Stimulated activated CD8-positive, alpha-beta memory T cell treated with anti-CD3 and anti-CD28 coated beads, Interleukin-4, amount 100 ng/mL, for 1 hour (primary cell): ENCODE results near the gene DTX4.
A peak's percentile ranks its signal among the peaks of the same experiment; 100 is the strongest.

Source experiments
- DNase-seq, 2 donors: peaks; one replicate each; pipeline ENCODE4 v3.0.0-alpha.2; 2020; ENCODE audit warnings: low read depth in 2 of 2, low spot score in 1 of 2

Gene DTX4

DNA sequence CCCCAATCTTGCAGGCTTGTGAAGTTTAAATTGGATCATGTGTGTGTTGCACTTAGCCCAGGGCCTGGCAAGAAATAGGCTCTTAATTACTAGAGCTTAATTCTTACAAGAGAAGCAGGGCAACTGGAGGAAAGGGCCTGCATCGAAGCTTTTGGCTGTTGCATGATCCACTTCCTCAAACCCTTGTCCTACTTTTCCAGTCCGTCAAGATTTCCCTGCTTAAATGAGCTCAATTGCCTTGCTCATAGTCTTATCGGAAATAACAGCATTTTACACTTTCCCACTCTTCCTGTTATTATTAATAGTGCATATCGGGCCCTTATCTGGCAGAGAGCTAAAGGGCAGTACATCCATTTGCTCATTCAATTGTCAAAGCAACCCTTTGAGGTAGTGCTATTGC lies 18.1 kb downstream of the DTX4 start:
- DNase-seq, result no peak

DNA sequence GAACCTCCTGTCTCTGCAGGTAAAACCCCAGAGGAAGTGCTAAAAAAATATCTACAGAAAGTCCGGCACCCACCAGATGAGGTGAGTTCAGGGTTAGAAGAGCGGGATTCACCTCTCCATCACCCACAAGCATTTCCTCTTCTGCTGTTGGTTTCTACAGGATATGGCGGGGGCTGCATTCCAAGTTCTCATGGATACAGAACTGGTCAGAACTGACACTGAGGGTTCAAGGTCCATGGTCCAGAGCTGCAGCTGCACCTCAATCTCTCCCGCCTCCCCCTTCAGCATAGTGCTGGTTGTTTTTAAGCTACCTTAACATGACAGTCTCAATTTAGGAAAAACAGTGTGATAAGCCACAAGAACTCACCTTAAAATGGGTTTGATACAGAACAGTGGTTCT lies 19.2 kb downstream of the DTX4 start:
- no peak for DNase-seq

DNA sequence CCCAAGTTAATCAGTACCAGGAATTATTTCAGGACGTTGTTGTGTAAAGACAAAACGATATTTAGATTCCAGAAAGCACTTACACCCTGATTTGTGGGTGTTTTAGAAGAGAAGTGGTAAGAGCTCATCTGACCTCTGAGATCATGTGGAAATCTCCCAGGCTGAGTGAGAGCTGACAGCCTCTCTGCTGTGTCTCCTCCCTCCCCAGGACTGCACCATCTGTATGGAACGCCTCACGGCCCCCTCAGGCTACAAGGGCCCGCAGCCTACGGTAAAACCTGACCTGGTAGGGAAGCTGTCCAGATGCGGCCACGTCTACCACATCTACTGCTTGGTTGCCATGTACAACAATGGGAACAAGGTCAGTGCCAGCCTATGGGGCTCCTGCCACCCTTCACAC lies 20.0 kb downstream of the DTX4 start:
- no peak for DNase-seq

DNA sequence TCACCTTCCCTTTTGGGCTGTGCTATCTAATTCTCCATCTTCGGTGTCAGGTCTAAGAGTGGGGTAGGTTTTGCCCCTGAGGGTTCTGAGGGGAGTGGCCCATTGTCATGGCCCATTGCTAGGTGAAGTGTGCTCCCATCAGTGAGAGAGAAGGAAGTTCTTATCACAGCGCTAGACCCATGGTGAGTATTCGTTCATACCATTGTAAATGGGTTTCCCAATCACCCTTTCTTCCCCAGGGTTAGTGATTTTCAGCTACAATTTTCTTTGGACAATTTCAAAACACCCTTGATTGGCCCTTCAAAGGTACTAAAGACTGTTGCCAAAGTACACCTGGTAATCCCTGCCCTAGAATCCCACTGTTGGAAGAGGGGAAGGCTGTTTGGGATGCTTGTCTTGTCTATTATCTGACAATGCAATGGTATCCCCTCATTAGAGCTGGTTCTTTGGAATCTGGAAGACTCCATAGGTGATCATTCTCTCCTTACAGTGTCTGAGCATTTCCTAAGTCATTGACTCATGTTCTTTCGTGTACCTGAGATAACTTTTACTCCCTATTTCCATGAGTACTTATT lies 20.6 kb downstream of the DTX4 start:
- no peak for DNase-seq

DNA sequence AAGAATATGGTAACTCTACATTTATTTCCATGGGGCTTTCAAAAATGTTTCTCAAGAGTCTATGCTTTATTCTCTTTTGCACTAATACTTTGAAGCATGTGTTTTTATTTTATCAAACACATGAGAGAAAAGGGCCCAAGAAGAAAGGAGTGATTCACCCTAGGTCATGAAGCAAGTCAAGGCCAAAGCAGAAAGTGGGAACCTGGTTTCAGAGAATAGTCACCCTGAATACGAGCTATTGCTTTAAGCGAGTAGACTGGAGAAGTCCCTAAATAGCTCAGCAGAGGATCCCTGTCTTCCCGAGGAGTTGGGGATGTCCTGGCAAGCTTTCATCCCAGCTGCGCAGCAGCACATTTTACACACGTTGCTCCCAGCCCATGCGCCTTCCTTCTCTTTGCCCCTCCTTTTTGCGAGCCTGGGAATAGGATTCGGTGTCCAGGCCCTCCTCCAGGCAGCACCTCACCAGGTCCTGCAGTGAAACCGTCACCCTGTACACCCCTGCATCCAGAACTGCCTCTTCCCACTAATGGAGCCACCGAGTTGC lies 21.7 kb downstream of the DTX4 start:
- no peak for DNase-seq

DNA sequence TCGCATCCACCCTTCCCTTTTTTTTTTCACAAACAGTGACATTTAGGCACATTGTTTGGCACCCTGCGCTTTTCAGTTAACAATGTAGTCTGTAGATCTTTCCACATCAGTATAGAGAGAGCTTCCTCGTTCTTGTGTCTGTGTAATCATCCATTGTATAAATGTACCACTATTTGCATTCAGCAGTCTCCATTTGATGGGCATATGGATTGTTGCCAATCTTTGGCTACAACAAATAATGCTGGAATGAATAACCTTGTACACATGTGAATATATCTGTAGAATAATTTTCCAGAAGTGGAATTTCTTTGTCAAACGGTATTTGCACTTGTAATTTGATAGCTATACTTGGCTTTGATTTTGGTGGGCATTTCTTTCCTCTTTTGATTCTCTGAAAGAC lies 23.7 kb downstream of the DTX4 start:
- no peak for DNase-seq

DNA sequence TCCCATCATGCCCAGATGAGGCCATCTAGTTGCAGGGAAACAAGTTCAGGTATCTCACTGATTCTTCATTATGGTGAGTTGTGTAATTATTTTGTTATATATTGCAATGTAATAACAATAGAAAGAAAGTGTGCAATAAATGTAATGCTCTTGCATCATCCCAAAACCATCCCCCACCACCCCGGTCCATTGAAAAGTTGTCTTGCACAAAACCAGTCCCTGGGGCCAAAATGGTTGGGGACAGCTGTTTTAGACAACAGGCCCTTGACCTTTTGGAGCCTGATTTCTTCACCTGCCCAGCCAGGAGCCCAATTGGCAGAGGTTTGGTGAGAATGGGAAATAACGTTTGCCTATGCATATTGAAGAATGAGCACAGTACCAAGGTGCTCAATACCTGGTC lies 24.8 kb downstream of the DTX4 start:
- DNase-seq, result no peak

DNA sequence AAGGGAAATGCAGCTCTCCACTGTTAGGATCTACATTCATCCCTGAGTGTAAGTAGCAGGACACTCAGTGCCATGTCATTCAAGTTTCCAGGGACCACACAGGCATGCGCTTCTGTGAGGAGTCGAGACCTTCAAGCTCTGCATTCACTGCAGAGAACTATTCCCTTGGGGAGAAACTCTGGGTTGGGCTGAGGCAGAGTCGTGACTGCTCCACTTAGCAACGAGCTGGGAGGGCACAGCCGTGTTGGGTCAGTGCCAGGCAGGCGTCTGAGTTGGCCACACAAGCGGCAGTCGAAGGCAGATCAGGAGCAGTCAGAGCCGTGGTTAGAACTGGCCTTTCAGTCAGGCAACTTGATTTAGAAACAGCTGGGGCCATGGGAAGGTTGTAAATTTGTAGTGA lies 26.1 kb downstream of the DTX4 start:
- DNase-seq, result no peak

DNA sequence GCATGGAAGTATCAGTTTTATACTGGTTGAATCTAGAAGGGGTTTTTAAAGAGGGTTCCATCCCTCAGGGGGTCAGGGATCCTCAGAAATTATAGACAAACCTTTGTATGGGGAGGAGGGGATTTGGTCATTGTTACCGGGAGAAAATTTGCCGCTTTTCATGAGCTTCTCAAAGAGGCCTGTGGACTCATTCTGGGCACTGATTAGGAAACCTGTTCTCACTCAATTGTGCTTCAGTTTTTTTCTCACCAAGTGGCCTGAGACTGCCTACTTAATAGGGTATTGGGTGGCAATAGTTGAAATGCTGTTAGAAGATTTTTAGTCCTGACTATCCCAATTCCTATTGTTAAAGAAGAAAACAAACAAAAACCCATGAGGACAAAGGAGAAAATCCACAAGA lies 26.8 kb downstream of the DTX4 start:
- DNase-seq, result no peak

DNA sequence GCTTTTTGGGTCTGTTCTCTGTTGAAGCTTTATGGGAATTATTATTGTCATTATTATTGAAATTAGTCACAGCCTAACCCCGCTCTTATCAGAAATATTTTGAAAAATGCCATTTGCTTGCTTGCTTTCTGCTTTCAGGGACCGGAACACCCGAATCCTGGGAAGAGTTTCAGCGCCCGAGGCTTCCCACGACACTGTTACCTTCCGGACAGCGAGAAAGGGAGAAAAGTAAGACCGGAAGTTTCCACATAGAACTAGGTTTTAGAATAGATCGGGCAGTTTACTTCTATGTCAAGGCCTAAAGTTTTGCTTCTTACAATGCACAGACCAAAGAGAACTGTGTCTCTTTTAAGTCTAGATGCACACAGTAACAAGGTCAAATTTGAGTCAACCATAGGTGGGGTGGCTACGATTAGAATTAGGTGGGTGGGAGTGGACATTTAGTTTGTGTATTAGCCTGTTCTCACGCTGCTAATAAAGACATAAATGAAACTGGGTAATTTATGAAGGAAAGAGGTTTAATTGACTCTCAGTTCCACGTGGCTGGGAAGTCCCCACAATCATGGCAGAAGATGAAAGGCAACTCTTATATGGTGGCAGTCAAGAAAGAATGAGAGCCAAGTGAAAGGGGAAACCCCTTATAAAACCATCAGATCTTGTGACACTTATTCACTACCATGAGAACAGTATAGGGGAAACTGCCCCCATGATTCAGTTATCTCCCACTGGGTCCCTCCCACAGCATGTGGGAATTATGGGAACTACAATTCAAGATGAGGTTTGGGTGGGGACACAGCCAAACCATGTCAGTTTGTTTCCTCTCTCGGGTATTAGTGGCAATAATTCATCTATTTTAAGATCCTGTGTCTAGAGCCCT lies 27.9 kb downstream of the DTX4 start:
- no peak for DNase-seq

DNA sequence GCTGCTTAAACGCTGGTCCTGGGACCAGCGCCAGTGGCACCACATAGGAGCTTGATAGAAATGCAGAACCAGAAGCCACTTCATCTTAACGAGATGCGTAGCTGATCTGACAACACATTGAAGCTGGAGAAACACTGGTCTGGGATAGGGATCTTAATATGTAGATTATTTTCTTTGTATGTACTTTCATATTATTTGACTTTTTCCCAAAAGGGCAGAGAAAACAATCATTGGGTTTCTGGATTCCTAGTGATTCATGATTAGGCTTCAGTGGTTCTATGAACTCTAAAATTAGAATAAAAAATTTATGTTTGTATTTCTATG lies 28.5 kb downstream of the DTX4 start:
- no peak for DNase-seq

DNA sequence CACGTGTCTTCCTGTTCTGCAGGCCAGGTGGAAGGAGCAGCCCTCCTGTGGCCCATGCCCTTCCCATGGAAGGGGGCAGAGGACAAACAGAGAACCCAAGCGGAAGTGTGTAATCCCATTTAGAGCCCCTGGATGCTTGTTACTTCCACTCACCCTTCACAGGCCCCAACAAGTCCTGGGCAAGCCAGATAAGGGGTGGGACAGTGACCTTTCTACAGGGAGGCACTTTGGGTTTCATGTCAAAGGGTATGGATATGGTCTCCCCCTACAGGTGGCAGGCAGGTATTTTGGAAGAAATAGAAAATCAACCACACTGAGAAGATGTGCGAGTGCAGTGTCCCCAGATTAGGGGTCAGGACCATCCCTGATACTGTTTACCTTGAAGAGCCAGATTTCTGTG lies 29.4 kb downstream of the DTX4 start:
- DNase-seq, result no peak

DNA sequence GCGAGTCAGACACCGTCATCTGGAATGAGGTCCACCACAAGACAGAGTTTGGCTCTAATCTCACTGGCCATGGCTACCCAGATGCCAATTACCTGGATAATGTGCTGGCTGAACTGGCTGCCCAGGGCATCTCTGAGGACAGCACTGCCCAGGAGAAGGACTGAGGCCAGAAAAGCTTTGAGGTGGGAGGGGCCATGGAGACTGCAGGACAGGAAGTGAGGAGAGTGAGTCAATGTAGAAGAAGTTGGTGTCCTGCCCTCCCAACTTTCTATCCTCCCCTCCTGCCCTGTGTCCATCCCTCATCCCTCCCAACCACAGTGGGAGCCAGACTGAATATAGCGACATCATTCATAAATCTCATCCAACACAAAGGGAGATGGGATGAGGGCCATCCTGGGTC lies 32.8 kb downstream of the DTX4 start:
- DNase-seq, result no peak

DNA sequence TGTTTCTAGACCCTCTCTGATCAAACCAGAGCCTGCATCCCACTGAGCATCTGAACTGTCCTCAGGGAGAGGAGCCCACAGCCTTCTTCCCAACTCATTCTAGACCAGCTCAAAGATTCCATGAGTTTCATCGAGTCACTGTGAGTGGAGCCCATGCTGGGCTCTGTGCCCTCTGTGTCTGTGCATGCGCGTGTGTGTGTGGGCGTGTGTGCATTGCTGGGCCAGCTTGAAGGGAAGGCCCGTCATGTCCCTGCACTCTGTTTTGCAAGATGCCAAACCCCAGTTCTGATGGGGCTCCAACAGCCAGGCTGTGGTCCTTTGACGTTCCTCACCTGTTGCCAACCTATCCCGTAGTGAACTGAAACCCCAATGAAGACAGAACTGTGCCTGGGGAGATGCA lies 33.7 kb downstream of the DTX4 start:
- no peak for DNase-seq

DNA sequence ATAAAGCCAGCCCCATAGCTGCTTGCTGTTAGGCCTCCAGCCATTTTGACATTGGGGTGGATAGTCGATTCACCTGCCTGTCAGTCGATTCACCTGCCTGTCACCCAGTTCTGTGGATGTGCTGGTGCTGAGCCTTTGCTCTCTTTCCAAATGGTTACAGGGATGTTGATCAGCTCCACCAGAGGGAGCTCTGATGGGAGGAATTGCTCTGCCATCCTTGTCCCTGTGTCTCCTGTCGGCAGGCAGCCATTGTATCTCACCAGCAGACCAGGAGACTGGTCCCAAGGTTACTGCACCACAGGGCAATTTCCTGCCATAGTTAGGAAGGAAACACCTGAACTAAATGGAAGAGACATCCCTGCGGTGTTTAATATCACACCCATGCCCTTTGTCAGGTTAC lies 34.7 kb downstream of the DTX4 start:
- no peak for DNase-seq

DNA sequence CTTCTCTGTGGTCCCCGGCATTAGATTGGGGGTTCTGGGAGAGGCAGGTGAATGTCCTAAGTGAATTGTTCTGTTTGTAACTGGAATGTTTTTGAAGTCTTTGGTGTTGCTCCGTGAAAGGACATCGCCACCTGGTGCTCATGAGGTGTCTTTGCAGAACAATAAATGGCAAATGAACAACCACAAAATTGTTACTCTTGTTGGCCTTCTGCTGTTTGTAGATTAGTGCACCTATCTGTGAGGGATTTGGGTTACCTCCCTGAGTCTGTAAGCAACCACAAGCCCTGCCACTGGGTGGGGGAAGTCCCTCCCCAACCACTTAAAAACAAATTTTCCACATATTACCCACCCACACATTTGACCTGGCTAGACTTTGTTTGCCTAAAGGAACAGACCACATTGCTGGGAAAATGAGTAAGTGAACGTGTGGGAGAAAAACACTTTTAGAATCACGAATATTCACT lies 36.1 kb downstream of the DTX4 start:
- DNase-seq, result peak in 1 of 2 donors; percentile 2

DNA sequence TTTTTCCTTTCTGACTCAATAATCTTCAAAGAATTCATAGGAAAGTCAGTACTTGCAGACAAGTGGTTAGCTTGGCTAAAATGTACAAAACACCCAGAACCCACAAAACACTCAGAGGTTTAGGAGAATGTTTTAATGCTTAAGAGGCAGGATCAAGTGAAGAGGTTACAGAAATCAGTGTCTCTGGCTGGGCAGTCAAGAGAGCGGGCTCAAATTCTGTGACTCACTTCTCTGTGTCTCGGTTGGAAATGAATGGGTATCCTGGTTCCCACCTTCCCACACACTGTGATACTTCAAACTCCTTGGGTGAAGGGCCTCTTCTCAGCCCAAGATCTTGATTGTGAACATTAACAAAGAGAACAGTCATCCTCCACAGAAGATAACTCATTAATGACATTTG lies 37.0 kb downstream of the DTX4 start:
- DNase-seq, result no peak

DNA sequence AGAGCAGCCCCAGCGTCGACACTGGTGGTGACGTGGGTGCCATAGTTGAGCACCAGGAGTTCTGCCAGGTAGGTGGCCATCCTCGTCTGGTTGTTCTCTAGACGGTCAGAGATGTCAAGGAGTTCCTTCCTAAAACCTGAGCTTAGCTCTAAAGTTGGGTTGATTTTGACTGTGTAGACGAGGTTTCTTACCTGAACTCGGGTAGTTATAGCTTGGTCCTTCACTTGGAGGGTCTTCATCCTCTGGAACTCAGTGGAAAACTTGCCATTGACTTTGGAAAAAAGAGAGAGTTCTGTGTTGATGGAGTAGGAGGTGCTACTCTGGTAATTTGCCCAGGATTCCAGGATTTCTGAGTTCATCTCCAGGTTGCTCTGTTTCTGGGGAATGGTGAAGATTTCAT lies 40.3 kb downstream of the DTX4 start:
- DNase-seq, result no peak

DNA sequence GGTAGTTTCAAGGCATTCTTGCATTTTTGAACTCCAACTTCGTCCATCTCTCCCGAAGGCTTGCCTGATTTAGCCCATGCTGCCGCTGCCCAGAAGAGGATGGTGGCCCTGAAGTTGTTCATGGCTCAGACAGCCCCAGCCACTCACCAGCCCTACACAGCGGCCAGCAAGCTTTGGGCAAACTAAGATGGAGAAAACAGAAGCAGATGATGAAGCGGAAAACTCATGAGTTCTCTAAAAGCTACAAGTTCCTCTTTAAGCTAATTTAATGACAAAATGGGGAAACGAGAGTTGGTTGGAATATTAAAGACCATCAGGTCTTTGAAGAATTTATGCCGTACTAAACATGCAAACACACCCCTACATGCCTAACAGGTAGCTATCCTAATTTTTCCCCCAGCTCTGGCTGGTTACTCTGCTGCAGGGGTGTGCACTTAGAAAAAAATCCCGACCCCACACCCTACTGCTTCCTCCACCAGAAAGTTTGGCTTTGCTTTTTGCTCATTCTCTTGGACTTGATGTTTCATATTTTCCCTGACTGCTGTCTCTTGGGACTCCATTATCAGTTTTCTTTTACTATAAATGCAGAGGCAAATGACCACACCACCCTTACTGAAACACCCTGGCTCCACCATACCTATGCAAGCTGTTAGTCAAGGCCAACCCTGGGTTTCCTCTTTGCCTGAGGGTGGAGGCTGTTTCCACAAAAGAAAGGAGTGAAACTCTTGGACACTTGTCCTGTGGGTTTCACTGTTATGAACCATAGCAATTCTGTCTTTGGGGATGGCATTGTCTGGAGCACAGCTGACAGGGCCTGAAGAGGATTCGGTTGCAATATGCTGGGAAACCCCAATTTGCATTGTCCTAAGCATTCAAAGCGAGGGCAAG lies 41.1 kb downstream of the DTX4 start, which contains the start of gene MPEG1:
Gene MPEG1 (minus strand): TSS at position 184 of the 888 bp plus-strand sequence. CDS start 62 bp downstream, at position 122.
- DNase-seq, result no peak

DNA sequence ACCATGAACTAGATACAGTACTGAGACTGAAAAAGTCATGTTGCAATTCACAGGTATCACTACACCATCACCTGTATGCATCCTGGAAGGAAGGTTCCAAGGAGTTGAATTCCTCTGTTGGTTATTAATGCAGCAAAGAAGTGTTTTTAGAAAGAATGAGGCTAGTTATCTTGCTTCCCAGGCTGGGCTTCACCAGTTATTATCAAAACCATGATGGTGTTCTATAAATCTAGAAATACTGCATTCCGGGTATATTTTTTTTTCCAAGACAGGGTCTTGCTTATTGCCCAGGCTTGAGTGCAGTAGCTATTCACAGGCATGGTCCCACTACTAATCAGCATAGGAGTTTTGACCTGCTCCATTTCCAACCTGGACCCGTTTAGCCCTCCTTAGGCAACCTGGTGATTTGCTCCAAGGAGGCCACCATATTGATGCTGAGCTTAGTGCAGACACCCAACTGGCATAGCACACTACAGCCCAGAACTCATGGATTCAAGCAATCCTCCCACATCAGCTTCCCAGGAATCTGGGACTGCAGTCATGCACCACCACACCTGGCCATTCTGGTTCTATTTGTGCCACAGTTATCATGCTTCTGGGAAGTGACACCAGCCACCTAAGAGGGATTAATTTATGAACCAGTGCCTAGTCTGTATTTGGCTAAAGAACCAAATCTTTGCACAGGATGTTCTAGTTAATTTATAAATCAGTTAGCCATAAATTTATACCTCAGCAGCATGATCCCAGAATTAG lies 42.4 kb downstream of the DTX4 start:
- DNase-seq, result no peak
